HepG2 (cell line): ENCODE measurements around the gene FAM3D. TPM values are rescaled to one million over a fixed set of nuclear protein-coding genes. Genes with fewer than 3 reads are reported as not detected.

Experiments used
- ATAC-seq: fragments of 200-7000 bp; cut with Tn5 transposase; 3 replicates; pipeline ENCODE4 v1.9.1; 2020; ENCODE audit warnings: mild to moderate bottlenecking, moderate library complexity
- BruUV-seq: library from RNA; stranded (reverse); fragments of 400-500 nt; replicated peaks from 2 replicates; lab custom pipeline; 2021; lab: Mats Ljungman, UMichigan
- CTCF ChIA-PET: fragments of 300-600 bp; formaldehyde crosslinking; extraction: SDS; loops from one replicate; lab custom pipeline; 2021; ENCODE audit warnings: low total read pairs, inconsistent platforms, low intra/inter-chr PET ratio; lab: Yijun Ruan, JAX
- POLR2A ChIA-PET: fragments of 350-600 bp; sonication (Branson Sonifier 250); formaldehyde crosslinking; loops from one replicate; lab custom pipeline; 2020; ENCODE audit warnings: antibody characterized with exemption, inconsistent platforms; lab: Yijun Ruan, JAX
- DNase-seq: peaks from one replicate; pipeline ENCODE4 v3.0.0-alpha.2; 2015; ENCODE audit warnings: low spot score
- FAIRE-seq: peaks from 3 replicates; lab custom pipeline; 2011; peaks lifted over from hg19 to GRCh38; lab: Jason Lieb, UNC
- H2AFZ ChIP-seq: one replicate; pipeline ENCODE4 v1.6.1; 2011; ENCODE audit warnings: low read length, inconsistent platforms
- H3K27ac ChIP-seq: fragments of 300-600 bp; 3 replicates; pipeline ENCODE4 v1.8.0; 2011; ENCODE audit warnings: mixed run types, mild to moderate bottlenecking, mixed read lengths, low read length, inconsistent platforms; ENCODE audit not compliant: insufficient read depth; ENCODE audit errors: extremely low read length
- H3K27me3 ChIP-seq, 2 experiments: fragments of 200-600 bp in 1 of 2; 2 replicates in 1 of 2; 3 replicates in 1 of 2; pipeline versions ENCODE4 v1.6.0 to v1.8.0; 2011; ENCODE audit warnings: low read length in 2 of 2, mild to moderate bottlenecking in 2 of 2, moderate library complexity in 2 of 2, inconsistent platforms in 1 of 2; ENCODE audit not compliant: insufficient read depth in 2 of 2, control insufficient read depth in 1 of 2
- H3K36me3 ChIP-seq, 2 experiments: fragments of 200-600 bp in 1 of 2; replicated peaks in 1 of 2; 2 replicates in 1 of 2; 3 replicates in 1 of 2; pipeline versions ENCODE4 v1.5.1 to v1.8.0; 2011; ENCODE audit warnings: low read length in 2 of 2, inconsistent platforms in 1 of 2; ENCODE audit not compliant: insufficient read depth in 2 of 2, control insufficient read depth in 1 of 2
- H3K4me1 ChIP-seq: 2 replicates; pipeline ENCODE4 v1.5.1; 2012; ENCODE audit warnings: low read length, inconsistent platforms; ENCODE audit not compliant: insufficient read depth
- H3K4me2 ChIP-seq: 2 replicates; pipeline ENCODE4 v1.6.0; 2011; ENCODE audit warnings: low read depth, low read length, inconsistent platforms
- H3K4me3 ChIP-seq, 3 experiments: fragments of 200-600 bp in 1 of 3; sonication (generic), shearing (Covaris generic) in 1 of 3; replicated peaks in 1 of 3; 2 replicates each; pipeline ENCODE4 v1.5.1; 2011 to 2016; ENCODE audit warnings: low read length in 3 of 3, inconsistent platforms in 2 of 3, low read depth in 2 of 3, mild to moderate bottlenecking in 2 of 3, control low read depth in 1 of 3, mixed read lengths in 1 of 3; ENCODE audit not compliant: insufficient read depth in 1 of 3
- H3K79me2 ChIP-seq: one replicate; pipeline ENCODE4 v1.6.1; 2011; ENCODE audit warnings: low read length, inconsistent platforms; ENCODE audit not compliant: insufficient read depth
- H3K9ac ChIP-seq: 2 replicates; pipeline ENCODE4 v1.6.0; 2011; ENCODE audit warnings: mild to moderate bottlenecking, low read depth, low read length, inconsistent platforms; ENCODE audit not compliant: insufficient read depth
- H3K9me3 ChIP-seq: 2 replicates; pipeline ENCODE4 v1.5.1; 2012; ENCODE audit warnings: mild to moderate bottlenecking, low read length
- H4K20me1 ChIP-seq: 2 replicates; pipeline ENCODE4 v1.6.0; 2011; ENCODE audit warnings: inconsistent platforms, mild to moderate bottlenecking, low read length, moderate library complexity; ENCODE audit not compliant: insufficient read depth
- CBX2 ChIP-seq, 2 experiments: fragments of 200-600 bp in 1 of 2; sonication (generic); formaldehyde crosslinking in 1 of 2; IDR thresholded peaks; 2 replicates each; pipeline versions ENCODE4 v1.7.0 to v1.8.1; 2018 to 2022; ENCODE audit warnings: low read depth in 2 of 2, low read length in 1 of 2, mild to moderate bottlenecking in 1 of 2, missing genetic modification reagents in 1 of 2
- CCDC6 ChIP-seq: sonication (generic); formaldehyde crosslinking; IDR thresholded peaks from 2 replicates; pipeline ENCODE4 v1.8.1; 2022; ENCODE audit warnings: mild to moderate bottlenecking, missing genetic modification reagents, moderate library complexity
- THRA ChIP-seq: sonication (generic); formaldehyde crosslinking; IDR thresholded peaks from 2 replicates; pipeline ENCODE4 v1.4.0; 2020; ENCODE audit warnings: missing genetic modification reagents, borderline replicate concordance
- ZBTB2 ChIP-seq: sonication (generic); formaldehyde crosslinking; IDR thresholded peaks from 2 replicates; pipeline ENCODE4 v1.8.0; 2022; ENCODE audit warnings: low read depth, missing genetic modification reagents
- ZNF431 ChIP-seq: sonication (generic); formaldehyde crosslinking; IDR thresholded peaks from 2 replicates; pipeline ENCODE4 v1.9.0; 2022; ENCODE audit warnings: missing genetic modification reagents, low read depth, mild to moderate bottlenecking, borderline replicate concordance
- ZNF598 ChIP-seq: sonication (generic); formaldehyde crosslinking; IDR thresholded peaks from 2 replicates; pipeline ENCODE4 v1.5.1; 2020; ENCODE audit warnings: mild to moderate bottlenecking, missing genetic modification reagents, borderline replicate concordance
- ZNF720 ChIP-seq: sonication (generic); formaldehyde crosslinking; IDR thresholded peaks from 2 replicates; pipeline ENCODE4 v1.4.0; 2020; ENCODE audit warnings: missing genetic modification reagents
- ZNF761 ChIP-seq: sonication (generic); formaldehyde crosslinking; conservative IDR thresholded peaks from 2 replicates; pipeline ENCODE4 v1.4.0; 2020; ENCODE audit warnings: mild to moderate bottlenecking, missing genetic modification reagents
- WGBS: methylation state at CpG from one replicate; pipeline ENCODE4 v1.1.6; 2017; ENCODE audit warnings: low lambda C conversion rate; 5-methylcytosine and 5-hydroxymethylcytosine counted together
- in situ Hi-C: cut with HindIII; loops from 2 replicates; pipeline ENCODE4 v1.10.0; 2017; ENCODE audit warnings: low pct_unique_long_range_greater_than_20kb; ENCODE audit not compliant: extremely low pct_ligation_motif_present
- intact Hi-C: fragments of 100-400 bp; cut with micrococcal nuclease; formaldehyde crosslinking; loops from one replicate; pipeline ENCODE4 v1.10.0; 2022; ENCODE audit not compliant: unreplicated experiment
- polyA plus RNA-seq, 8 experiments: library from polyadenylated mRNA; depleted of rRNA in 3 of 8; stranded (reverse) in 7 of 8; unstranded in 1 of 8; fragments of >200 nt; fragmentation: Illumina TruSeq in 4 of 8; extraction: Trizol in 4 of 8; gene quantifications; 2 replicates each; pipeline versions ENCODE4 v1.2.1 to v1.2.3, GENCODE V29; 2011 to 2016; ENCODE audit warnings: low read depth in 4 of 8, missing spikeins in 1 of 8, mixed read lengths in 1 of 8; ENCODE audit not compliant: insufficient read depth in 1 of 8
- total RNA-seq, 5 experiments: library from RNA; depleted of rRNA; stranded (reverse); fragments of >200 nt; fragmentation: Illumina TruSeq; extraction: Trizol; gene quantifications; 2 replicates each; pipeline ENCODE4 v1.2.3, GENCODE V29; 2016; ENCODE audit warnings: low read depth in 1 of 5

Gene FAM3D
- total and polyA plus RNA-seq, 2 of the 13 experiments (the other 11 are each of a cell fraction or from before 2014, with no cell fraction given): not detected

- no peaks in the 10 kb centered on the region for H3K79me2 ChIP-seq
- in situ Hi-C loops: no loop called here
- ATAC-seq (no peak), FAIRE-seq (no peak), DNase-seq (no peak)
- H3K27ac ChIP-seq: no peak overlapping the region
- no peaks in the 10 kb centered on the region for H3K36me3 ChIP-seq
- H3K4me2 ChIP-seq: no peak overlapping the region
- CTCF ChIA-PET: no interaction called here
- no peaks in the 10 kb centered on the region for H3K9me3 ChIP-seq
- WGBS: 0% methylated on average over 1 of the region's 3 CpGs
- POLR2A ChIA-PET: no interaction called here
- H3K9ac ChIP-seq: no peak overlapping the region
- H4K20me1 ChIP-seq: no peaks in the 10 kb centered on the region
- no peak overlapping the region for H3K4me3 ChIP-seq
- no peak overlapping the region for H2AFZ ChIP-seq
- peaks cover 1 to 26% of the 10 kb centered on the region in 2 experiments; a peak in 4 of 5 replicates for H3K27me3 ChIP-seq
- intact Hi-C loops: no loop called here
- BruUV-seq: no TSS peak
- H3K4me1 ChIP-seq: peaks cover 10% of the 10 kb centered on the region; the same call in 1 of the 2 replicates
- TF ChIP-seq ZNF720 (CRISPR knock-in tag): no peak
- no peak for TF ChIP-seq CBX2 (IDR thresholded peaks at IDR 0.05; ENCODE audit: low read depth, low read length)
- no peak for TF ChIP-seq CBX2 (CRISPR knock-in tag; IDR thresholded peaks at IDR 0.05; ENCODE audit: low read depth)
- no peak for TF ChIP-seq ZNF598
- TF ChIP-seq THRA (CRISPR knock-in tag): no peak
Observed at GRCh38 chr3:58664611-58665010, 2.0 kb downstream of the FAM3D start.

- ATAC-seq (no peak), DNase-seq (no peak), FAIRE-seq (no peak)
- in situ Hi-C loops (no loop called here), intact Hi-C loops (no loop called here)
- POLR2A ChIA-PET: no interaction called here
- TF ChIP-seq ZBTB2 (no peak), ZNF761 (no peak), ZNF431 (no peak), CCDC6 (CRISPR knock-in tag) (no peak)
- Histone ChIP-seq H3K9me3 (no peaks in the 10 kb centered on the region), H3K27ac (no peak overlapping the region), H3K36me3 (no peaks in the 10 kb centered on the region), H4K20me1 (no peaks in the 10 kb centered on the region), H3K27me3 (peaks cover 1 to 30% of the 10 kb centered on the region in 2 experiments; a peak in 3 of 5 replicates), H3K4me2 (no peak overlapping the region), H2AFZ (no peak overlapping the region), H3K79me2 (no peaks in the 10 kb centered on the region), H3K4me3 (no peak overlapping the region), H3K9ac (no peak overlapping the region), H3K4me1 (no peaks in the 10 kb centered on the region)
- WGBS: 2% methylated on average over 6 of the region's 6 CpGs
- BruUV-seq: no TSS peak
- CTCF ChIA-PET: no interaction called here
Observed at GRCh38 chr3:58661836-58662420, 4.6 kb downstream of the FAM3D start.
